Endothelial cell of umbilical vein (primary cell): ENCODE measurements around the gene NXF1.

Experiments used
- CTCF ChIP-seq, 2 donors: IDR thresholded peaks; 1 replicate in 1 of 2; 2 replicates in 1 of 2; pipeline ENCODE4 v1.5.1; 2011; ENCODE audit warnings: low read length in 2 of 2, mild to moderate bottlenecking in 2 of 2, moderate library complexity in 2 of 2, control low read depth in 1 of 2, inconsistent platforms in 1 of 2, low read depth in 1 of 2; ENCODE audit not compliant: insufficient read depth in 1 of 2; ENCODE audit errors: extremely low read depth in 1 of 2
- EZH2 ChIP-seq: IDR thresholded peaks from 2 replicates; pipeline ENCODE4 v1.6.1; 2012; ENCODE audit warnings: borderline replicate concordance, low read depth, mild to moderate bottlenecking, moderate library complexity, low read length, inconsistent platforms; ENCODE audit not compliant: severe bottlenecking
- FOS ChIP-seq: IDR thresholded peaks from 2 replicates; pipeline ENCODE4 v1.6.1; 2011; ENCODE audit warnings: mild to moderate bottlenecking, low read length, moderate library complexity, borderline replicate concordance; ENCODE audit not compliant: insufficient read depth
- JUN ChIP-seq: IDR thresholded peaks from 2 replicates; pipeline ENCODE4 v1.6.1; 2011; ENCODE audit warnings: borderline replicate concordance, low read depth; ENCODE audit not compliant: insufficient read length, insufficient read depth
- MYC ChIP-seq: IDR thresholded peaks from one replicate; pipeline ENCODE4 v1.6.1; 2011; ENCODE audit warnings: mild to moderate bottlenecking, low read depth, low read length
- POLR2A ChIP-seq: IDR thresholded peaks from 2 replicates; pipeline ENCODE4 v1.6.1; 2012; ENCODE audit warnings: low read depth, mild to moderate bottlenecking, control low read depth, low read length
- POLR2AphosphoS5 ChIP-seq: IDR thresholded peaks from 2 replicates; pipeline ENCODE4 v1.6.1; 2012; ENCODE audit warnings: low read depth, mild to moderate bottlenecking, control low read depth, low read length, moderate library complexity; ENCODE audit not compliant: insufficient read depth

GRCh38 chr11:62811659-62812058, 6.4 kb upstream of the NXF1 start:
- no peak for TF ChIP-seq POLR2A
- no peak for TF ChIP-seq CTCF (IDR thresholded peaks at IDR 0.05; ENCODE audit: extremely low read depth in 1 of 2, insufficient read depth in 1 of 2, low read depth in 1 of 2, low read length in 2 of 2)
- no peak for TF ChIP-seq POLR2AphosphoS5
- TF ChIP-seq EZH2, result no peak
- no peak for TF ChIP-seq FOS
- no peak for TF ChIP-seq JUN
- no peak for TF ChIP-seq MYC
